ENCODE results near the gene NUDT8.

NUDT8 gene

DNA sequence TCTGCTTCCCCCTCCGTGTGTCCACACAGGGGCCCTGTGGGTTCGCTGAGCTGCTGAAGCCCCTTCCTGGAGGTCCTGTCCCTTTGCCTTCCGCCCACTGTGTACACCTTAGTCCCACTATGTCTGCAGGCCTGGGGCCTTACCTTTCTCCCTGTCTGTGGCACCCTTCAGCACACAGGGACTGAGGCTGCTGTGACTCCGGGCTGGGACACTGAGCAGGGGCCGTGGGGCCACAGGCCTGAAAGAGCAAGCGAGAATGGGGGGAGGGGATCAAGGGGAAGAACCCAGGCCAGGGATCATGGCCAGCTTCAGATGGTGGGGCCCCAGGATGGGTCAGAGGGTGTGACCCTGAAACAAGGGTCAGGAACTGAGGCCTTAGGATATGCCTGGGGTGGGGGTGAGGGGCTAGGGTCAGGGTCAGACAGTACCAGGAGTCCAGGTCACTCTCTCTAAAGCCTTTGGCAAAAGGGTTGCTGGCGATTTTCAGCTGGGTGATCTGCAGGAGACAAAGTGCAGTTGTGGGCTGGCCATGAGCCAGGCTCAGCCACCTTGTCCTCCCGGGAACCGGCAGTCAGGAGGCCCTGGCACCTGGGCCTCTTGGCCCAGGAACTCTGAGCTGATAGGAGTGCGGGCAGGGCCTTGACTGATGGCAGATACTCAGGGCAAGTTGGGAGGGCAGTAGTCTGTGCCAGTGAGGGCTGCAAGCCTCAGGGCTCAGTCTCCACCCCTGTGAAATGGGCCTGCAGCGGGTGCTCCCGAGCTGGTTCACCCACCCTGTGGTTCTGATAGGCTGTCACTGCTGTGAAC is 2.6 kb upstream of the NUDT8 start:
- TF ChIP-seq ZFX (IDR thresholded peaks at IDR 0.05), result peak; percentile 52; the same call in 1 of the 2 replicates
- TF ChIP-seq, protein P1, sequence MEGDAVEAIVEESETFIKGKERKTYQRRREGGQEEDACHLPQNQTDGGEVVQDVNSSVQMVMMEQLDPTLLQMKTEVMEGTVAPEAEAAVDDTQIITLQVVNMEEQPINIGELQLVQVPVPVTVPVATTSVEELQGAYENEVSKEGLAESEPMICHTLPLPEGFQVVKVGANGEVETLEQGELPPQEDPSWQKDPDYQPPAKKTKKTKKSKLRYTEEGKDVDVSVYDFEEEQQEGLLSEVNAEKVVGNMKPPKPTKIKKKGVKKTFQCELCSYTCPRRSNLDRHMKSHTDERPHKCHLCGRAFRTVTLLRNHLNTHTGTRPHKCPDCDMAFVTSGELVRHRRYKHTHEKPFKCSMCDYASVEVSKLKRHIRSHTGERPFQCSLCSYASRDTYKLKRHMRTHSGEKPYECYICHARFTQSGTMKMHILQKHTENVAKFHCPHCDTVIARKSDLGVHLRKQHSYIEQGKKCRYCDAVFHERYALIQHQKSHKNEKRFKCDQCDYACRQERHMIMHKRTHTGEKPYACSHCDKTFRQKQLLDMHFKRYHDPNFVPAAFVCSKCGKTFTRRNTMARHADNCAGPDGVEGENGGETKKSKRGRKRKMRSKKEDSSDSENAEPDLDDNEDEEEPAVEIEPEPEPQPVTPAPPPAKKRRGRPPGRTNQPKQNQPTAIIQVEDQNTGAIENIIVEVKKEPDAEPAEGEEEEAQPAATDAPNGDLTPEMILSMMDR (conservative IDR thresholded peaks at IDR 0.05), result no peak
- H3K27ac ChIP-seq, result peak overlapping the region; percentile 93

DNA sequence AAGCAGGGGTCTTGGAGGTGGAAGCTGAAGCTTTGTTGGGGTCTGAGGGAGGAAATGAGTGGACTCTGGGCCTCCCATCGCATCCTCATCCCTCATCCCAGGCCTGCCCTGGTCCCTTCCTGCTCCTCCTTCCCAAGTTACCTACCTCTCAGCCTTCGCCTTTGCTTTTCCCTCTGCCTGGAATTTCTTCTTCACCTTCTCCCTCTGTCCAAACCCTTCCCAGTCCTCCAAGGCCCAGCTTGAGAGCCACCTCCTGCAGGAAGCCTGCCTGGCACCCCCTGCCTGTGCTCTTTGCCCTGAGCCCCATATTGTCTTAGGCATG is 2.1 kb upstream of the NUDT8 start:
- TF ChIP-seq, protein P1 (conservative IDR thresholded peaks at IDR 0.05), result no peak
- no peak for TF ChIP-seq ZFX (IDR thresholded peaks at IDR 0.05)

DNA sequence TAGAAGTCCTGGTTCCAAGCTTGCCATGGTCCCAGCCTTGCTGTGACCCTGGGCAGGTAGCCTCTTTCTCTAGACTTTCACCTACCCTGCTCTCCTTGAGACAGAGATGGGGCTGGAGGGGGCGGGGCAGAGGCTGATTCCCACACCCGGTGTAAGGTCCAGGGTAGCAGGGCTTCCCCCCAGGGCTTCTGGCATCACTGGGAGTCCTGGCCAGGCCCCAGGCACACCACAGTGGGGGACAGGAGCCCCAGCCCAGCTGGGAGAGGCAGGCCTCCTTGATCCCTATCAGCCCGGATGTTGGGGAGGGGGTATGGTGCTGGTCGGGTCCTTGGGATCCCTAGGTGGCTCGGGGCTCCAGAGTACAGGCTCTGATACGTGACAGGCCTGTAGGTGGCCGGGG is 1.7 kb upstream of the NUDT8 start:
- H3K27ac ChIP-seq, result peak overlapping the region; percentile 93

More for the DNA sequence above, 2.1 kb upstream of the NUDT8 start:
- H3K27ac ChIP-seq, result peak overlapping the region; percentile 93

DNA sequence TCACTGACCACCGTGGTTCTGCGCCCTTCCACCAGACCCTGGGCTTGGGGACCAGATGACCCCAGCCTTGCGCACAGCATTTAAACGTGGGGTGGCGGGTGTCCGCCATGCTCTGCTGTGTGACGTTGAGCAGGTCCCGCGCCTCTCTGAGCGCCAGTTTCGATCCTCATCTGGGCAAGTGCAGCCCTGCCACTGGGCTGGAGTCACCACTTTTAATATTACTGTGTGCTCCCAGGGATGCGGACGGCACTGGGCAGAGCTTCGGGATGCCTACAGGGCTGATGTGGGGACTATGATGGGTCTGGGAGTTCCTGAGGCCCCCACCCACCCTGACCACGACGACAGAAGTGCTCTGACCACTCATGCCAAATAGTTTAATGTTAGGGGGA is 1.2 kb upstream of the NUDT8 start:
- no peak for TF ChIP-seq ZFX (IDR thresholded peaks at IDR 0.05)
- TF ChIP-seq, protein P1 (conservative IDR thresholded peaks at IDR 0.05), result peak; percentile 73; the same call in 1 of the 2 replicates
- H3K27ac ChIP-seq, result peak overlapping the region; percentile 93

More for the DNA sequence above, 1.7 kb upstream of the NUDT8 start:
- TF ChIP-seq, protein P1 (conservative IDR thresholded peaks at IDR 0.05), result no peak
- TF ChIP-seq ZFX (IDR thresholded peaks at IDR 0.05), result no peak

DNA sequence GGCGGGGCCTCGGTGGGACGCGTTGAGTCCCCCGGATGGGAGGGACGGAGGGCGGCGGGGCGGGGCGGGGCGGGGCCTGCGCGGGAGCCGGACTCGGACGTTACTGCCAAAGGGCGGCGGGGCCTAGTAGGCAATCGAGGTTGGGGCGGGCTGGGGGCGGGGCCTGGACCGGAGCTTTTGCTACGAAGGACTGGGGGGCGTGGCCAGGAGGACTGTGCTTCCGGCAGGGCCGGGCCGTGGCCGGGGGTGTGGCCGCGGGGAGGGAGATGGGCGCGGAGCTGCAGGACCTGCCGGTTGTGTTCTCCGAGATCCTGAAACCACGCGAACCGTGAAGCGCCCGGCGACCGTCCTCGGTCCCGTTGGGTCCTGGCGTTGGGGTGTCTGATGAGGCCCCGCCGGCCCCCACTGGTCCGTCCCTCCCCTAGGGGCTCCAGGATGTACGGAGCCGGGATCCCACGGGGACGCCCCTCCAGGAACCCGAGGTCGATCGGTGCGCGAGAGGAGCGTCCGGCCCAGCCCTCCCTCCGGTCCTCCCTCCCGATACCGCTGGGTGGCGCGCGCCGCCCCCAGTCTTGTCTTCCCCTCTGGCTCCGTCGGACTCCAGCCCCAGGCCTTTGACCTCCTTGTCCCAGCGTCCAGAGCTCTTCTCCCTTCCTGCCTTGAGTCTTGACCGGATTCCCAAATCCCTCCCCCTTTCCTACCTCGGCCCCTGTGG is 648 bp upstream of the NUDT8 start:
- peak overlapping the region; percentile 93 for H3K27ac ChIP-seq
- no peak for TF ChIP-seq ZFX (IDR thresholded peaks at IDR 0.05)
- TF ChIP-seq, protein P1 (conservative IDR thresholded peaks at IDR 0.05), result peak; percentile 92

DNA sequence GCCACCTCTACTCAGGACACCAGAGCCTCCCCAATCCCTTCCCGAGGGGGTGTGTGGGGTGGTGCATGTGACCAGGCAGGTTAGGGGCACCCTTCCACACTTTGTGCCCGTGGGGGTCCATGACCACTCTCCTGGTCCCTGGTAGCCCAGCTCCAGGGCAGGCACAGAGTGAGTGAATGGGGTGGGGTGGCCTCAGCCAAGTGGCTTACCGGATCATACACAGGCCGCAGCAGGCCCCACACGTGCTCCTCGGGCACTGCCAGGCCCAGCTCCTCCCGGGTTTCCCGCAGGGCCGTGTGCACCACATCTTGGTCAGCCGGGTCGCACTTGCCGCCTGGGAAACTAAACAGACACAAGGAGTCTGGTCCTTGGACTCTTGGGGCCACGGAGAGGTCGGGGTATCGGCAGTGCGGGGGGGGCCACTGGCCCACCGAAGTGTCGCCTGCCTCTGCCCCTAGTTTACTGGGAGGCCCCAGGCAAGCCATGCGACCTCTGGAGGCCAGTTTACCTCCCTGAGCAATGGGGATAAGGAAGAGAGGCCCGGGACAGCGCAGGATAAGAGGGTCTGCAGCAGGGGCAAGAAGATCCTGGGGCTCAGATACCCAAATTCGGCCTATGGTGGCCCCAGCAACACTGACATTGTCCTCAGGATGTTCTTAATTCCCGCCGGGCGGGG is 889 bp downstream of the NUDT8 start:
- TF ChIP-seq, protein P1 (conservative IDR thresholded peaks at IDR 0.05), result no peak
- TF ChIP-seq ZFX (IDR thresholded peaks at IDR 0.05), result peak; percentile 69

More for the DNA sequence above, 889 bp downstream of the NUDT8 start:
- H3K27ac ChIP-seq, result peak overlapping the region; percentile 93

Data from C4-2B (cell line).